ENCODE data around the gene OLFM1.

DNA sequence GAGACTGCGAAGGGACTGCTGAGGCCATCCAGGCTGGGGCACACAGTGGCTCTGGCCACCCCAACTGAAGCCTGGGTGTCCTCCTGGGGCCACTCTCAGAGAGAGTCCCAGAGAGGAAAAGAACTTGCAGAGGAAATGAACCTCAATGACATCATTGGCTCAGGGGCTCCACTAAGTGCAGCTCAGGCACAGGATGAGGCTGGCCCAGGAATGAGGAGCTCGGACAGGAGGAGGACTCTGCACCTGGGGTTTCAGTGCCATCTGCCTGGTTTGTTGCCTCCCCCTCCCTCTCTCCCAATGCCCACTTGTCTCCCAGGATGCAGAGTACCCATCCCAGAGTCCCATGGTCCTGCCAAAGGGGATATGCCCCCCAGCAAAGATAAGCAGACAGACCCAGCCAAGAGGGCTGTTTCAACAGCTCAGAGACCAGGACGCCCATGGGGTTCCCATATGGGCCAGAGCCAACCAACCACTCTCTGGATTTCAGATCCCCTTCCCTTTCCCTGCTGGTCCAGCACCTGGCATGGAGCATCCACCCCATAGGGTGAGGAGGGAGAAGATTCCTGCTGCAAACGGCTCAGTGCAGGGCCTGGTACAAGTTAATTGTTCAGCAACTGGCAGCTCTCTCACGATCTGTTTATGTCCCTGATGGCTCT lies 26.9 kb upstream of the OLFM1 start:
- TF ChIP-seq, protein P1, sequence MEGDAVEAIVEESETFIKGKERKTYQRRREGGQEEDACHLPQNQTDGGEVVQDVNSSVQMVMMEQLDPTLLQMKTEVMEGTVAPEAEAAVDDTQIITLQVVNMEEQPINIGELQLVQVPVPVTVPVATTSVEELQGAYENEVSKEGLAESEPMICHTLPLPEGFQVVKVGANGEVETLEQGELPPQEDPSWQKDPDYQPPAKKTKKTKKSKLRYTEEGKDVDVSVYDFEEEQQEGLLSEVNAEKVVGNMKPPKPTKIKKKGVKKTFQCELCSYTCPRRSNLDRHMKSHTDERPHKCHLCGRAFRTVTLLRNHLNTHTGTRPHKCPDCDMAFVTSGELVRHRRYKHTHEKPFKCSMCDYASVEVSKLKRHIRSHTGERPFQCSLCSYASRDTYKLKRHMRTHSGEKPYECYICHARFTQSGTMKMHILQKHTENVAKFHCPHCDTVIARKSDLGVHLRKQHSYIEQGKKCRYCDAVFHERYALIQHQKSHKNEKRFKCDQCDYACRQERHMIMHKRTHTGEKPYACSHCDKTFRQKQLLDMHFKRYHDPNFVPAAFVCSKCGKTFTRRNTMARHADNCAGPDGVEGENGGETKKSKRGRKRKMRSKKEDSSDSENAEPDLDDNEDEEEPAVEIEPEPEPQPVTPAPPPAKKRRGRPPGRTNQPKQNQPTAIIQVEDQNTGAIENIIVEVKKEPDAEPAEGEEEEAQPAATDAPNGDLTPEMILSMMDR (conservative IDR thresholded peaks at IDR 0.05; ENCODE audit: low read depth, low read length): no peak
- no peak for TF ChIP-seq EZH2 (IDR thresholded peaks at IDR 0.05; ENCODE audit: low read length, unreplicated experiment)

Data from PC-3 (cell line).